ENCODE results near the gene TOX2. TPM values are rescaled to one million over a fixed set of nuclear protein-coding genes. Genes with fewer than 3 reads are reported as not detected.

Gene TOX2
- total RNA-seq, 2 donors from 2014 or later: 8.8 to 52.8 TPM

DNA sequence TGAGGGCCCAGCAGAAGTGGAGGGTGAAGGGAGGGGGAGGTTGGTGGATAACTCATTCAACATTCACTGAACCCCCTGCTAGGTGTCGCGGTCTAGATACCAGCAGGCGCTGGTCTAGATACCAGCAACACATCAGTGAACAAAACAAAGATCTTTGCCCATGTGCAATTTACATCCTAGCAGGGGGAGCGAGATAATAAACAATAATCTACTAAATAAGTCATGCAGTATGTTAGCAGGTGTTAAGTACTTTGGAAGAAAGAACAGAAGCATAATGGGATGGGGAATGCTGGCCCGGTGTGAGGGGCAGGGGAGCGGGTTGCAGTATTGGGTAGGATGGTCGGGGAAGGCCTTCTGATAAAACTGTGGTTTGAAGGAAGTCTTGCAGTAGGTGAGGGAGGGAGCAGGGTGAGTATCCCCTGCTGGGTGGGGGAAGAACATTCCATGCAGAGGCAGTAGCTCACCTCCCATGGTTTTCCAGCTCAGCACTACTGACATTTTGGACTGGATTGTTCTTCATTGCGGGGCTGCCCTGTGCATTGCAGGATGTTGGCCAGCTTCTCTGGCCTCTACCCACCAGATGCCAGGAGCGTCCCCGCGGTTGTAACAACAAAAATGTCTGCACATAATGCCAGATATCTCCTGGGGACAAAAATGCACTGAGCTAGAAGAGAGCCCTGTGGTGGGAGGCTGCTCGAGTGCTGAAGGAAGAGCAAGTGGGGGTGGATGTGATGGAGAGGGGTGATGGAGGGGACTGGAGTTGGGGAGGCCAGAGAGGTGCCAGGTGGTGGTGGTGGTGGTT, 117.3 kb downstream of the TOX2 start:
- no peak for DNase-seq (ENCODE audit: low spot score)
- Histone ChIP-seq H3K36me3 (no peaks in the 10 kb centered on the region), H3K4me3 (no peak overlapping the region), H3K27me3 (replicated peaks; ENCODE audit: insufficient read depth) (no peaks in the 10 kb centered on the region), H3K9me3 (no peaks in the 10 kb centered on the region), H3K27ac (no peak overlapping the region), H3K4me1 (replicated peaks) (no peaks in the 10 kb centered on the region)
- TF ChIP-seq POLR2AphosphoS5 (IDR thresholded peaks at IDR 0.05) (no peak), POLR2A (IDR thresholded peaks at IDR 0.05) (no peak)
- TF ChIP-seq, protein P1, sequence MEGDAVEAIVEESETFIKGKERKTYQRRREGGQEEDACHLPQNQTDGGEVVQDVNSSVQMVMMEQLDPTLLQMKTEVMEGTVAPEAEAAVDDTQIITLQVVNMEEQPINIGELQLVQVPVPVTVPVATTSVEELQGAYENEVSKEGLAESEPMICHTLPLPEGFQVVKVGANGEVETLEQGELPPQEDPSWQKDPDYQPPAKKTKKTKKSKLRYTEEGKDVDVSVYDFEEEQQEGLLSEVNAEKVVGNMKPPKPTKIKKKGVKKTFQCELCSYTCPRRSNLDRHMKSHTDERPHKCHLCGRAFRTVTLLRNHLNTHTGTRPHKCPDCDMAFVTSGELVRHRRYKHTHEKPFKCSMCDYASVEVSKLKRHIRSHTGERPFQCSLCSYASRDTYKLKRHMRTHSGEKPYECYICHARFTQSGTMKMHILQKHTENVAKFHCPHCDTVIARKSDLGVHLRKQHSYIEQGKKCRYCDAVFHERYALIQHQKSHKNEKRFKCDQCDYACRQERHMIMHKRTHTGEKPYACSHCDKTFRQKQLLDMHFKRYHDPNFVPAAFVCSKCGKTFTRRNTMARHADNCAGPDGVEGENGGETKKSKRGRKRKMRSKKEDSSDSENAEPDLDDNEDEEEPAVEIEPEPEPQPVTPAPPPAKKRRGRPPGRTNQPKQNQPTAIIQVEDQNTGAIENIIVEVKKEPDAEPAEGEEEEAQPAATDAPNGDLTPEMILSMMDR (IDR thresholded peaks at IDR 0.05): no peak
- 76% methylated on average over 12 of the region's 12 CpGs for WGBS
- intact Hi-C loops (cut with DNase I): no loop called here

GRCh38 chr20:44032583-44033331, 118.1 kb downstream of the TOX2 start:
- no peaks in the 10 kb centered on the region for H3K9me3 ChIP-seq
- intact Hi-C loops (cut with DNase I): no loop called here
- H3K4me3 ChIP-seq: no peak overlapping the region
- H3K36me3 ChIP-seq: no peaks in the 10 kb centered on the region
- DNase-seq (ENCODE audit: low spot score): no peak
- 79% methylated on average over 12 of the region's 12 CpGs for WGBS
- H3K27me3 ChIP-seq (replicated peaks; ENCODE audit: insufficient read depth): no peaks in the 10 kb centered on the region
- no peaks in the 10 kb centered on the region for H3K4me1 ChIP-seq (replicated peaks)
- no peak overlapping the region for H3K27ac ChIP-seq
- TF ChIP-seq POLR2A (IDR thresholded peaks at IDR 0.05): no peak
- TF ChIP-seq POLR2AphosphoS5 (IDR thresholded peaks at IDR 0.05): no peak
- TF ChIP-seq, protein P1 (IDR thresholded peaks at IDR 0.05): no peak

- H3K27me3 ChIP-seq (replicated peaks; ENCODE audit: insufficient read depth): no peaks in the 10 kb centered on the region
- intact Hi-C loops (cut with DNase I): no loop called here
- WGBS: 39% methylated on average over 2 of the region's 2 CpGs
Observed at GRCh38 chr20:44033344-44033743, 118.7 kb downstream of the TOX2 start.

DNA sequence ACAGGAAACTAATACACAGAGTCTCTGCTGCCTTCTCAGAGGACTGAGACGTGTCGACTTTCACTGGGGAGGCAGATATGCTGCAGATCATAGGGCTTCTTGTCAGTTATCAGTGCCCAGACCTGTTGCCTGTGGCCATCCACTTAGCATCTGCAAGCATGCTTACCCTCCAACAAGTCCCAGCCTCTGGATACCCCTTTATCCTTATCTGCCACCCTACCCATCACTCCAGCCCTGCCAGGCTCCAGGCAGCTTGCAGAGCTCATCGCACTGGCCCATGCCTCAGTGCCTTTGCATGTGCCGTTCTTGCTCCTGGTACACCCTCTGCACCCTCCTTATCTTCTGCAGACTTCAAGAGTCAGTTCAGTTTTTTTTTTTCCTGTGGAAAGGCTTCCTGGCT, 119.2 kb downstream of the TOX2 start:
- no peaks in the 10 kb centered on the region for H3K27me3 ChIP-seq (replicated peaks; ENCODE audit: insufficient read depth)
- TF ChIP-seq, protein P1 (IDR thresholded peaks at IDR 0.05): no peak
- TF ChIP-seq POLR2AphosphoS5 (IDR thresholded peaks at IDR 0.05): no peak
- no peak for TF ChIP-seq POLR2A (IDR thresholded peaks at IDR 0.05)
- intact Hi-C loops (cut with DNase I): no loop called here
- WGBS: 67% methylated on average over 4 of the region's 4 CpGs
- H3K4me1 ChIP-seq (replicated peaks): no peaks in the 10 kb centered on the region
- H3K27ac ChIP-seq: no peak overlapping the region
- H3K4me3 ChIP-seq: no peak overlapping the region
- no peaks in the 10 kb centered on the region for H3K36me3 ChIP-seq
- no peak for DNase-seq (ENCODE audit: low spot score)
- no peaks in the 10 kb centered on the region for H3K9me3 ChIP-seq

More at GRCh38 chr20:44033344-44033743, 118.7 kb downstream of the TOX2 start:
- Histone ChIP-seq H3K4me1 (replicated peaks) (no peaks in the 10 kb centered on the region), H3K9me3 (no peaks in the 10 kb centered on the region), H3K4me3 (no peak overlapping the region), H3K36me3 (no peaks in the 10 kb centered on the region), H3K27ac (no peak overlapping the region)
- TF ChIP-seq, protein P1 (IDR thresholded peaks at IDR 0.05): no peak
- TF ChIP-seq POLR2AphosphoS5 (IDR thresholded peaks at IDR 0.05) (no peak), POLR2A (IDR thresholded peaks at IDR 0.05) (no peak)
- no peak for DNase-seq (ENCODE audit: low spot score)

Measured in prostate gland (tissue), 2 donors.